Endodermal cell (in vitro differentiated cells): Measurements from ENCODE around the gene FAM47E. TPM values are rescaled to one million over a fixed set of nuclear protein-coding genes. Genes with fewer than 3 reads are reported as not detected.
"Not testable (repeated sequence)": the region's sequence is repeated elsewhere in the genome, so short reads cannot be mapped to it uniquely, and the experiment has no call there.

Experiments
- DNase-seq: peaks from one replicate; pipeline ENCODE4 v3.0.0-alpha.2; 2017
- H3K27ac ChIP-seq: 2 replicates; pipeline ENCODE4 v1.5.1; 2013; ENCODE audit warnings: mild to moderate bottlenecking, low read depth, low read length, moderate library complexity
- H3K27me3 ChIP-seq: 2 replicates; pipeline ENCODE4 v1.6.1; 2013; ENCODE audit warnings: mild to moderate bottlenecking, low read length, moderate library complexity; ENCODE audit not compliant: insufficient read depth, control insufficient read depth, poor library complexity, severe bottlenecking
- H3K36me3 ChIP-seq: 2 replicates; pipeline ENCODE4 v1.7.0; 2013; ENCODE audit warnings: mild to moderate bottlenecking, low read length, moderate library complexity; ENCODE audit not compliant: control insufficient read depth, insufficient read depth
- H3K4me1 ChIP-seq: one replicate; pipeline ENCODE4 v1.7.0; 2013; ENCODE audit warnings: low read length; ENCODE audit not compliant: control insufficient read depth, insufficient read depth
- H3K4me3 ChIP-seq: 2 replicates; pipeline ENCODE4 v1.5.1; 2013; ENCODE audit warnings: mild to moderate bottlenecking, low read length, moderate library complexity
- H3K9ac ChIP-seq: 2 replicates; pipeline ENCODE4 v1.6.1; 2013; ENCODE audit warnings: mild to moderate bottlenecking, low read length, moderate library complexity; ENCODE audit not compliant: poor library complexity, severe bottlenecking; ENCODE audit errors: extremely low read depth
- H3K9me3 ChIP-seq: 2 replicates; pipeline ENCODE4 v1.6.1; 2013; ENCODE audit warnings: mild to moderate bottlenecking, low read length, moderate library complexity; ENCODE audit not compliant: control insufficient read depth
- H3K27ac Mint-ChIP-seq: 2 replicates; pipeline ENCODE4 v1.8.0; 2020; ENCODE audit warnings: mixed read lengths
- H3K27me3 Mint-ChIP-seq: 2 replicates; pipeline ENCODE4 v1.8.0; 2021; ENCODE audit warnings: mild to moderate bottlenecking, mixed read lengths; ENCODE audit not compliant: insufficient read depth
- H3K36me3 Mint-ChIP-seq: 2 replicates; pipeline ENCODE4 v1.8.0; 2020; ENCODE audit warnings: low read depth, mixed read lengths
- H3K4me1 Mint-ChIP-seq: 2 replicates; pipeline ENCODE4 v1.8.0; 2020; ENCODE audit warnings: mixed read lengths
- H3K4me3 Mint-ChIP-seq: 2 replicates; pipeline ENCODE4 v1.8.0; 2020; ENCODE audit warnings: mild to moderate bottlenecking, moderate library complexity, mixed read lengths
- H3K9me3 Mint-ChIP-seq: 2 replicates; pipeline ENCODE4 v1.8.0; 2020; ENCODE audit warnings: mild to moderate bottlenecking, mixed read lengths
- WGBS, 2 experiments: methylation state at CpG; one replicate each; pipeline versions ENCODE4 v1.1.5 to v1.1.7; 2013; ENCODE audit warnings: missing lambda C conversion rate in 2 of 2, mixed read lengths in 1 of 2; ENCODE audit not compliant: insufficient coverage in 1 of 2, insufficient read length in 1 of 2; 5-methylcytosine and 5-hydroxymethylcytosine counted together
- total RNA-seq, 2 donors: library from RNA; stranded (reverse); fragmentation: NEBNext Ultra II Directional in 1 of 2; extraction: Animal tissue kit (Norgen Biotek cat#: 25700) in 1 of 2; gene quantifications; 2 replicates in 1 of 2; 3 replicates in 1 of 2; pipeline ENCODE4 v1.2.1, GENCODE V29; 2021
- TF ChIP-seq, protein P1 (sequence below): fragments of 200-600 bp; sonication (generic); conservative IDR thresholded peaks from 2 replicates; pipeline ENCODE4 v1.5.0; 2021; ENCODE audit warnings: antibody characterized with exemption, mild to moderate bottlenecking

Gene FAM47E
- total RNA-seq, 2 donors from 2014 or later = 0.84 to 2.5 TPM

DNA sequence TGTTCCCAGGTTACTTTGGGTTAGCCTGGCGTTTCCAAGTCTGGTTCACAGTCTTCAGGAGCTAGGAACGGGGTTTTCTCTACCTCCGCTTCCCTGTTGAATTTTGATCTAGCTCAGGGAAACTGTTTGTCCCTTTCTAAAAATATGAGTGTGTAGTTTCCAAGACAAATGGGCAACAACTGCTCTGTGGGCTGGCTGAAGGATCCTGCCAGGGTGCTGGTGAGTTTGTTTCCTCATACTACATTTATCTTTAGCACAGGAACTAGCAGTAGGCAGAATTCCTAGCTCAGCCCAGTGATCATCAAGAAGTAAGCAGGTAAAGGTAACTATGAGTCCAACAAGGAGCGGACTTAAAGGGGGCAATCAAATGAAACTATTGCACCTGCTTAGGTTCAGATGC is 13.3 kb upstream of the FAM47E start:
- peaks cover 11% of the 10 kb centered on the region for H3K9me3 ChIP-seq
- no peak overlapping the region for H3K4me3 Mint-ChIP-seq
- TF ChIP-seq, protein P1, sequence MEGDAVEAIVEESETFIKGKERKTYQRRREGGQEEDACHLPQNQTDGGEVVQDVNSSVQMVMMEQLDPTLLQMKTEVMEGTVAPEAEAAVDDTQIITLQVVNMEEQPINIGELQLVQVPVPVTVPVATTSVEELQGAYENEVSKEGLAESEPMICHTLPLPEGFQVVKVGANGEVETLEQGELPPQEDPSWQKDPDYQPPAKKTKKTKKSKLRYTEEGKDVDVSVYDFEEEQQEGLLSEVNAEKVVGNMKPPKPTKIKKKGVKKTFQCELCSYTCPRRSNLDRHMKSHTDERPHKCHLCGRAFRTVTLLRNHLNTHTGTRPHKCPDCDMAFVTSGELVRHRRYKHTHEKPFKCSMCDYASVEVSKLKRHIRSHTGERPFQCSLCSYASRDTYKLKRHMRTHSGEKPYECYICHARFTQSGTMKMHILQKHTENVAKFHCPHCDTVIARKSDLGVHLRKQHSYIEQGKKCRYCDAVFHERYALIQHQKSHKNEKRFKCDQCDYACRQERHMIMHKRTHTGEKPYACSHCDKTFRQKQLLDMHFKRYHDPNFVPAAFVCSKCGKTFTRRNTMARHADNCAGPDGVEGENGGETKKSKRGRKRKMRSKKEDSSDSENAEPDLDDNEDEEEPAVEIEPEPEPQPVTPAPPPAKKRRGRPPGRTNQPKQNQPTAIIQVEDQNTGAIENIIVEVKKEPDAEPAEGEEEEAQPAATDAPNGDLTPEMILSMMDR = no peak
- peaks cover 16% of the 10 kb centered on the region for H3K4me1 Mint-ChIP-seq
- H3K27me3 ChIP-seq = no peaks in the 10 kb centered on the region
- 92 to 100% methylated on average over 2 to 4 of the region's 4 CpGs for WGBS, 2 experiments
- no peak overlapping the region for H3K27ac ChIP-seq
- H3K9ac ChIP-seq = no peak overlapping the region
- no peaks in the 10 kb centered on the region for H3K36me3 ChIP-seq
- H3K27ac Mint-ChIP-seq = no peak overlapping the region
- H3K4me1 ChIP-seq = no peaks in the 10 kb centered on the region
- no peak overlapping the region for H3K4me3 ChIP-seq
- no peaks in the 10 kb centered on the region for H3K36me3 Mint-ChIP-seq
- H3K9me3 Mint-ChIP-seq = peaks cover 20% of the 10 kb centered on the region
- DNase-seq = no peak
- peaks cover 13% of the 10 kb centered on the region for H3K27me3 Mint-ChIP-seq

DNA sequence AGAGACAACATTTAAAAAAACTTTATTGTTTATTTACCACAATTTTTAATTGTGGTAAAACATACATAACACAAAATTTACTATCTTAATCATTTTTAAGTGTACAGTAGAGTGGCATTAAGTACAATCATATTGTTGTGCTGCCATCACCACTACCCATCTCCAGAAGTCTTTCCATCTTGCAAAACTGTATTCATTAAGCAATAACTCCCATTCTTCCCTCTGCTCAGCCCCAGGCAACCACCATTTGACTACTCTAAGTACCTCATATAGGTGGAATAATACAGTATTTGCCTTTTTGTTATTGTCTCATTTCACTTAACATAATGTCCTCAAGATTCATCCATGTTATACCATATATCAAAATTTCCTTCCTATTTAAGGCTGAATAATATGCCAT is 12.8 kb upstream of the FAM47E start:
- no peak overlapping the region for H3K4me3 ChIP-seq
- H3K27ac ChIP-seq = no peak overlapping the region
- no peak for DNase-seq
- H3K9ac ChIP-seq = no peak overlapping the region
- peaks cover 11% of the 10 kb centered on the region for H3K9me3 ChIP-seq
- Mint-ChIP-seq H3K27me3 (peaks cover 13% of the 10 kb centered on the region), H3K4me3 (no peak overlapping the region), H3K4me1 (peaks cover 12% of the 10 kb centered on the region), H3K27ac (no peak overlapping the region), H3K36me3 (no peaks in the 10 kb centered on the region), H3K9me3 (peaks cover 20% of the 10 kb centered on the region)
- no peaks in the 10 kb centered on the region for H3K27me3 ChIP-seq
- H3K4me1 ChIP-seq = no peaks in the 10 kb centered on the region
- no peaks in the 10 kb centered on the region for H3K36me3 ChIP-seq
- TF ChIP-seq, protein P1 = no peak

DNA sequence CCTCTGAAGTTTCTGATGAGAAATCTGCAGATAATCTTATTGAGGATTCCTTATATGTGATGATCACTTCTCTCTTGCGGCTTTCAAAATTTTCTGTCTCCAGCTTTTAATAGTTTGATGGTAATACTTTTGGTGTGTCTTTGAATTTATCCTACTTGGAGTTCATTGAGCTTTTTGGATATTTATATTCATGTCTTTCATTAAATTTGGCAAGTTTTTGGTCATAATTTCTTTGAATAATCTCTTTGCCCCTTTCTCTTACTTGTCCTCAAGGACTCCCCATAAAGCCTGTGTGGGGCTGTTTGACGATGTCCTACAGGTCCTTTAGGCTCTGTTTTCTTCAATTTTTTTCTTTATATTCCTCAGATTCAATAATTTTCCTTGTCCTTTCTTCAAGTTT is 11.3 kb upstream of the FAM47E start:
- no peaks in the 10 kb centered on the region for H3K36me3 Mint-ChIP-seq
- H3K27ac ChIP-seq = no peak overlapping the region
- H3K36me3 ChIP-seq = no peaks in the 10 kb centered on the region
- H3K9me3 ChIP-seq = peaks cover 11% of the 10 kb centered on the region
- no peak for DNase-seq
- peaks cover 13% of the 10 kb centered on the region for H3K27me3 Mint-ChIP-seq
- no peaks in the 10 kb centered on the region for H3K4me1 ChIP-seq
- H3K27me3 ChIP-seq = no peaks in the 10 kb centered on the region
- TF ChIP-seq, protein P1 = no peak
- H3K27ac Mint-ChIP-seq = no peak overlapping the region
- peaks cover 14% of the 10 kb centered on the region for H3K9me3 Mint-ChIP-seq
- H3K9ac ChIP-seq = no peak overlapping the region
- H3K4me3 Mint-ChIP-seq = no peak overlapping the region
- 97 to 100% methylated on average over 2 of the region's 2 CpGs for WGBS, 2 experiments
- no peak overlapping the region for H3K4me3 ChIP-seq
- peaks cover 11% of the 10 kb centered on the region for H3K4me1 Mint-ChIP-seq

DNA sequence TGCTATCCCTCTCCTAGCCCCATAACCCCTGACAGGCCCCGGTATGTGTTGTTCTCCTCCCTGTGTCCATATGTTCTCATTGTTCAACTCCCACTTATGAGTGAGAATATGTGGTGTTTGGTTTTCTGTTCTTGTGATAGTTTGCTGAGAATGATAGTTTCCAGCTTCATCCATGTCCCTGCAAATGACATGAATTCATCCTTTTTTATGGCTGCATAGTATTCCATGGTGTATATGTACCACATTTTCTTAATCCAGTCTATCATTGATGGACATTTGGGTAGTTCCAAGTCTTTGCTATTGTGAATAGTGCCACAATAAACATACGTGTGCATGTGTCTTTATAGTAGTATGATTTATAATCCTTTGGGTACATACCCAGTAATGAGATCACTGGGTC is 7.6 kb upstream of the FAM47E start:
- H3K36me3 Mint-ChIP-seq, H3K4me1 ChIP-seq, H3K9ac ChIP-seq, H3K27ac ChIP-seq, H3K27me3 ChIP-seq, H3K4me3 ChIP-seq, H3K27ac Mint-ChIP-seq, H3K4me3 Mint-ChIP-seq, H3K36me3 ChIP-seq, DNase-seq, H3K4me1 Mint-ChIP-seq, H3K9me3 Mint-ChIP-seq: not testable (repeated sequence)
- H3K27me3 Mint-ChIP-seq = peaks cover 16% of the 10 kb centered on the region
- WGBS, 2 experiments = 92% methylated on average over 2 of the region's 2 CpGs; no CpG with 5 or more reads in 1 of the 2 experiments
- peaks cover 11% of the 10 kb centered on the region for H3K9me3 ChIP-seq
